SH-SY5Y (cell line): ENCODE data around the gene OSCP1.

Source experiments
- GATA2 ChIP-seq: IDR thresholded peaks from 2 replicates; pipeline ENCODE4 v1.6.1; 2011; ENCODE audit warnings: mild to moderate bottlenecking, low read depth, low read length
- GATA3 ChIP-seq: IDR thresholded peaks from 2 replicates; pipeline ENCODE4 v1.6.1; 2011; ENCODE audit warnings: low read depth, mild to moderate bottlenecking, low read length, moderate library complexity

DNA sequence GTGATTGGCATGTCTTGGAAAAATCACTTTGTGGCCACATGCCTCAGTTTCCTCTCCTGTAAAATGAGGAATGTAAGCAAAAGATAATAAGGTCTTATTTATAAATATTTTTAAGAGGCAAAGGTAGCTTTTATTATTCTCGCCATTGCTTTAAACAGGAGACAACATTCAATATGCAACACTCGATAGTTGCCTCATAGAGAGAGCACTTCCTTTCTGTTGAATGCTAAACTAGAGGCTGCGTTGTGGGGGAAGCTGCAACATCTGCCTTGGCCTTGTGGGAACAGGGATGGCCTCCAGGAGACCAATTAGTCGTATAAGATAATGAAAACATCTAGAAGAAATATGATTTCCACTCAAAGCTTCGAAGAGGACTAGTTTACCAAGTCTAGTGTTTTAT lies 3.5 kb downstream of the OSCP1 start:
- TF ChIP-seq GATA2: no peak
- no peak for TF ChIP-seq GATA3
